Neural cell (in vitro differentiated cells): ENCODE results near the gene SPINT3. TPM values are rescaled to one million over a fixed set of nuclear protein-coding genes. Genes with fewer than 3 reads are reported as not detected.

ENCODE experiments used
- H2AFZ ChIP-seq: fragments of 200-600, 300-800 bp; sonication (generic), shearing (Covaris generic); 2 replicates; pipeline ENCODE4 v1.6.0; 2014; ENCODE audit warnings: low read depth, mild to moderate bottlenecking, antibody characterized with exemption, low read length, moderate library complexity
- H3F3A ChIP-seq: fragments of 200-600 bp; shearing (Covaris generic); 2 replicates; pipeline ENCODE4 v1.6.1; 2016; ENCODE audit warnings: mild to moderate bottlenecking, moderate library complexity, mixed read lengths, antibody characterized with exemption, low read length; ENCODE audit not compliant: insufficient read depth, poor library complexity, severe bottlenecking
- H3K27ac ChIP-seq: fragments of 200-600, 300-800 bp; sonication (generic), shearing (Covaris generic); 2 replicates; pipeline ENCODE4 v1.5.1; 2014; ENCODE audit warnings: mild to moderate bottlenecking, low read length, moderate library complexity
- H3K27me3 ChIP-seq: fragments of 300-800, 200-600 bp; sonication (generic), shearing (Covaris generic); 2 replicates; pipeline ENCODE4 v1.6.0; 2014; ENCODE audit warnings: mild to moderate bottlenecking, low read depth, low read length, moderate library complexity; ENCODE audit not compliant: insufficient read depth
- H3K36me3 ChIP-seq: fragments of 300-800, 200-600 bp; sonication (generic), shearing (Covaris generic); 2 replicates; pipeline ENCODE4 v1.5.1; 2014; ENCODE audit warnings: mild to moderate bottlenecking, antibody characterized with exemption, low read length, moderate library complexity; ENCODE audit not compliant: insufficient read depth
- H3K4me2 ChIP-seq: fragments of 300-800, 200-600 bp; sonication (generic), shearing (Covaris generic); 2 replicates; pipeline ENCODE4 v1.6.0; 2014; ENCODE audit warnings: mild to moderate bottlenecking, low read length
- H3K4me3 ChIP-seq: fragments of 300-800, 200-600 bp; sonication (generic), shearing (Covaris generic); 2 replicates; pipeline ENCODE4 v1.5.1; 2014; ENCODE audit warnings: mild to moderate bottlenecking, low read length, moderate library complexity
- H3K79me2 ChIP-seq: fragments of 200-600 bp; shearing (Covaris generic); replicated peaks from 2 replicates; pipeline ENCODE4 v1.6.0; 2014; ENCODE audit warnings: mild to moderate bottlenecking, low read length, moderate library complexity; ENCODE audit not compliant: insufficient read depth
- H3K9ac ChIP-seq: fragments of 300-800, 200-600 bp; sonication (generic), shearing (Covaris generic); 2 replicates; pipeline ENCODE4 v1.6.1; 2016; ENCODE audit warnings: mild to moderate bottlenecking, low read length, mixed read lengths
- H3K9me2 ChIP-seq: fragments of 200-600 bp; shearing (Covaris generic); 2 replicates; pipeline ENCODE4 v1.6.1; 2016; ENCODE audit warnings: mild to moderate bottlenecking, low read length, mixed read lengths; ENCODE audit not compliant: insufficient read depth
- H3K9me3 ChIP-seq: fragments of 200-600, 300-800 bp; sonication (generic), shearing (Covaris generic); 2 replicates; pipeline ENCODE4 v1.6.1; 2016; ENCODE audit warnings: mild to moderate bottlenecking, mixed run types, low read length, moderate library complexity, mixed read lengths
- H4K20me1 ChIP-seq: fragments of 200-600 bp; shearing (Covaris generic); 2 replicates; pipeline ENCODE4 v1.6.1; 2016; ENCODE audit warnings: mild to moderate bottlenecking, mixed run types; ENCODE audit not compliant: insufficient read depth
- CTCF ChIP-seq: fragments of 450-650 bp; IDR thresholded peaks from 2 replicates; pipeline ENCODE4 v1.5.1; 2014; ENCODE audit warnings: antibody characterized with exemption, mild to moderate bottlenecking, moderate library complexity; ENCODE audit not compliant: poor library complexity, severe bottlenecking
- EP300 ChIP-seq: fragments of 450-650 bp; conservative IDR thresholded peaks from 2 replicates; pipeline ENCODE4 v1.6.1; 2014; ENCODE audit warnings: antibody characterized with exemption, mild to moderate bottlenecking, moderate library complexity; ENCODE audit not compliant: poor library complexity, severe bottlenecking
- EZH2 ChIP-seq: fragments of 200-600, 300-800 bp; shearing (Covaris generic), sonication (generic); IDR thresholded peaks from 2 replicates; pipeline ENCODE4 v1.6.1; 2014; ENCODE audit warnings: antibody characterized with exemption, low read length, borderline replicate concordance, mild to moderate bottlenecking; ENCODE audit not compliant: insufficient read depth, poor library complexity, severe bottlenecking
- MXI1 ChIP-seq: fragments of 450-650 bp; conservative IDR thresholded peaks from 2 replicates; pipeline ENCODE4 v1.6.1; 2014; ENCODE audit warnings: antibody characterized with exemption, mild to moderate bottlenecking; ENCODE audit not compliant: poor library complexity, severe bottlenecking
- POLR2AphosphoS5 ChIP-seq: IDR thresholded peaks from 2 replicates; pipeline ENCODE4 v1.6.1; 2012
- RAD21 ChIP-seq: fragments of 450-650 bp; conservative IDR thresholded peaks from 2 replicates; pipeline ENCODE4 v1.6.1; 2014; ENCODE audit warnings: antibody characterized with exemption, mild to moderate bottlenecking, moderate library complexity
- REST ChIP-seq: IDR thresholded peaks from 2 replicates; pipeline ENCODE4 v1.6.1; 2012; ENCODE audit warnings: borderline replicate concordance
- SMC3 ChIP-seq: fragments of 450-650 bp; conservative IDR thresholded peaks from 2 replicates; pipeline ENCODE4 v1.6.1; 2014; ENCODE audit warnings: antibody characterized with exemption, mild to moderate bottlenecking, moderate library complexity; ENCODE audit not compliant: poor library complexity
- TAF1 ChIP-seq: IDR thresholded peaks from 2 replicates; pipeline ENCODE4 v1.6.1; 2012; ENCODE audit warnings: low read depth
- polyA plus RNA-seq: library from polyadenylated mRNA; depleted of rRNA; stranded (reverse); fragments of >200 nt; gene quantifications from 2 replicates; pipeline ENCODE4 v1.2.3, GENCODE V29; 2014

SPINT3 gene
- polyA plus RNA-seq, 1 donor from 2014 or later, result not detected

GRCh38 chr20:45550765-45551164 lies 35.3 kb upstream of the SPINT3 start:
- Histone ChIP-seq H3K9me2 (no peaks in the 10 kb centered on the region), H3K27ac (no peak overlapping the region), H4K20me1 (no peaks in the 10 kb centered on the region), H3K4me2 (no peak overlapping the region), H3K9ac (no peak overlapping the region), H3K36me3 (no peaks in the 10 kb centered on the region), H3K27me3 (no peaks in the 10 kb centered on the region), H3F3A (no peaks in the 10 kb centered on the region), H3K9me3 (no peaks in the 10 kb centered on the region), H3K79me2 (no peaks in the 10 kb centered on the region), H3K4me3 (no peak overlapping the region), H2AFZ (no peak overlapping the region)
- TF ChIP-seq POLR2AphosphoS5 (no peak), RAD21 (no peak), REST (no peak), TAF1 (no peak), EZH2 (no peak), MXI1 (no peak), SMC3 (no peak), CTCF (no peak), EP300 (no peak)

DNA sequence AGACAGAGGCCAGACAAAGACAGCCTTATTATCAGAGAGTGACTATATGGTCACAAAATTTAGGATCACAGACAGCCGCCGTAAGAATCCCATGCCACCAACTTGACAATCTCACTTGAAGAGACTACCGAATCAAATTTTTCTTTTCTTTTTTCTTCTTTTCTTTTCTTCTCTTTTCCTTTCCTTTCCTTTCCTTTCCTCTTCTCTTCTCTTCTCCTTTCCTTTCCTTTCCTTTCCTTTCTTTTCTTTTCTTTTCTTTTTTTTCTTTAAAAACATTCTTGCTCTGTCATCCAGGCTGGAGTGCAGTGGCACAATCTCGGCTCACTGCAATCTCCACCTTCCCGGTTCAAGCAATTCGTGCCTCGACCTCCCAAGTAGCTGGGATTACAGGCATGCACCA lies 33.0 kb upstream of the SPINT3 start:
- Histone ChIP-seq H3K27me3 (no peaks in the 10 kb centered on the region), H3K36me3 (no peaks in the 10 kb centered on the region), H3K9me3 (no peaks in the 10 kb centered on the region), H3K9me2 (no peaks in the 10 kb centered on the region), H4K20me1 (no peaks in the 10 kb centered on the region), H3K9ac (no peak overlapping the region), H3K4me3 (no peak overlapping the region), H2AFZ (no peak overlapping the region), H3F3A (no peaks in the 10 kb centered on the region), H3K27ac (no peak overlapping the region), H3K79me2 (no peaks in the 10 kb centered on the region), H3K4me2 (no peak overlapping the region)
- TF ChIP-seq SMC3 (no peak), TAF1 (no peak), RAD21 (no peak), POLR2AphosphoS5 (no peak), MXI1 (no peak), EP300 (no peak), EZH2 (no peak)
